Hindlimb muscle (tissue), 1 donor: ENCODE data around the gene ACTL6B. TPM values are rescaled to one million over a fixed set of nuclear protein-coding genes. Genes with fewer than 3 reads are reported as not detected.

ENCODE experiments used
- DNase-seq: peaks from one replicate; pipeline ENCODE4 v3.0.0-alpha.2; 2013
- polyA plus RNA-seq: library from polyadenylated mRNA; unstranded; fragments of 120-200 nt; gene quantifications from one replicate; pipeline ENCODE4 v1.2.1, GENCODE V29; 2013; ENCODE audit not compliant: insufficient read length

ACTL6B gene
- polyA plus RNA-seq, 1 donor, result not detected

GRCh38 chr7:100599911-100600729 is 56.1 kb downstream of the ACTL6B start:
- no peak for DNase-seq

- DNase-seq, result no peak
These were observed 57.8 kb downstream of the ACTL6B start for GRCh38 chr7:100598425-100598824.

- no peak for DNase-seq
These were observed 61.1 kb downstream of the ACTL6B start for GRCh38 chr7:100595188-100595587.

Other genes with a start within 250 kb of the ACTL6B start
- 7.1 TPM for gene ZCWPW1, start 227.7 kb downstream of the ACTL6B start, polyA plus RNA-seq
- 35.9 TPM for gene MEPCE, start 226.6 kb downstream of the ACTL6B start, polyA plus RNA-seq
- 15.6 TPM for gene PPP1R35, start 220.0 kb downstream of the ACTL6B start, polyA plus RNA-seq
- 2.1 TPM for gene SPACDR, start 192.2 kb downstream of the ACTL6B start, polyA plus RNA-seq
- gene TSC22D4, start 177.2 kb downstream of the ACTL6B start, polyA plus RNA-seq, result 61.5 TPM
- gene NYAP1, start 172.5 kb downstream of the ACTL6B start, polyA plus RNA-seq, result 2.2 TPM
- 15.6 TPM for gene AGFG2, start 117.2 kb downstream of the ACTL6B start, polyA plus RNA-seq
- gene SAP25, start 82.5 kb downstream of the ACTL6B start, polyA plus RNA-seq, result 3.5 TPM
- gene LRCH4, start 70.3 kb downstream of the ACTL6B start, polyA plus RNA-seq, result 31.9 TPM
- gene FBXO24, start 70.1 kb downstream of the ACTL6B start, polyA plus RNA-seq, result 2.3 TPM
- 255 TPM for gene PCOLCE, start 54.1 kb downstream of the ACTL6B start, polyA plus RNA-seq
- gene MOSPD3, start 43.9 kb downstream of the ACTL6B start, polyA plus RNA-seq, result 17.9 TPM
- 1.3 TPM for gene TFR2, start 14.9 kb downstream of the ACTL6B start, polyA plus RNA-seq
- 159 TPM for gene GNB2, start 17.3 kb upstream of the ACTL6B start, polyA plus RNA-seq
- 39.7 TPM for gene GIGYF1, start 37.8 kb upstream of the ACTL6B start, polyA plus RNA-seq
- gene POP7, start 49.7 kb upstream of the ACTL6B start, polyA plus RNA-seq, result 21.4 TPM
- not detected for gene EPO, start 64.0 kb upstream of the ACTL6B start, polyA plus RNA-seq
- not detected for gene ZAN, start 77.1 kb upstream of the ACTL6B start, polyA plus RNA-seq
- gene EPHB4, start 171.1 kb upstream of the ACTL6B start, polyA plus RNA-seq, result 47.2 TPM
- 23.5 TPM for gene SLC12A9, start 196.3 kb upstream of the ACTL6B start, polyA plus RNA-seq
- gene TRIP6, start 210.9 kb upstream of the ACTL6B start, polyA plus RNA-seq, result 41.1 TPM
- gene SRRT, start 218.7 kb upstream of the ACTL6B start, polyA plus RNA-seq, result 94.3 TPM
- gene UFSP1, start 233.3 kb upstream of the ACTL6B start, polyA plus RNA-seq, result 2.8 TPM
- 82.8 TPM for gene ACHE, start 239.4 kb upstream of the ACTL6B start, polyA plus RNA-seq